GM13976 (cell line): ENCODE measurements around the gene CYP8B1.

Experiments
- DNase-seq: peaks from one replicate; pipeline ENCODE4 v3.0.0; 2012; ENCODE audit warnings: low spot score
- CTCF ChIP-seq: IDR thresholded peaks from 2 replicates; pipeline ENCODE4 v1.5.1; 2012; ENCODE audit warnings: borderline replicate concordance, mild to moderate bottlenecking; ENCODE audit not compliant: insufficient read depth; ENCODE audit errors: extremely low read depth, missing control alignments, control extremely low read depth
- in situ Hi-C: fragments of 300-500 bp; cut with MboI; formaldehyde crosslinking; loops from one replicate; pipeline ENCODE4 v1.12.0; 2022; ENCODE audit warnings: low sequenced_read_pairs, mixed read lengths, inconsistent platforms; ENCODE audit not compliant: unreplicated experiment

The CYP8B1 gene

GRCh38 chr3:42875325-42876151 lies at the start of gene CYP8B1:
CYP8B1 (minus strand) TSS chr3:42875879; CDS start chr3:42875816, 63 bp downstream.
- in situ Hi-C loops: no loop called here
- TF ChIP-seq CTCF: no peak
- no peak for DNase-seq

- in situ Hi-C loops: no loop called here
- no peak for DNase-seq
- no peak for TF ChIP-seq CTCF
Observed at GRCh38 chr3:42923606-42924005, 47.9 kb upstream of the CYP8B1 start.

- in situ Hi-C loops: no loop called here
- no peak for DNase-seq
- TF ChIP-seq CTCF: no peak
Observed at GRCh38 chr3:42914771-42915515, 39.3 kb upstream of the CYP8B1 start.

- no peak for DNase-seq
- TF ChIP-seq CTCF: no peak
- in situ Hi-C loops: no loop called here
Observed at GRCh38 chr3:42911551-42911950, 35.9 kb upstream of the CYP8B1 start.

GRCh38 chr3:42908675-42909074 lies 33.0 kb upstream of the CYP8B1 start:
- in situ Hi-C loops: no loop called here
- DNase-seq: no peak

GRCh38 chr3:42906848-42907183 lies 31.1 kb upstream of the CYP8B1 start:
- DNase-seq: no peak
- in situ Hi-C loops: no loop called here
- TF ChIP-seq CTCF: no peak

More at GRCh38 chr3:42908675-42909074, 33.0 kb upstream of the CYP8B1 start:
- no peak for TF ChIP-seq CTCF
